ENCODE data around the gene TMC6. TPM values are rescaled to one million over a fixed set of nuclear protein-coding genes. Genes with fewer than 3 reads are reported as not detected.

Gene TMC6
- total RNA-seq, 1 donor from 2014 or later = 6.9 TPM

DNA sequence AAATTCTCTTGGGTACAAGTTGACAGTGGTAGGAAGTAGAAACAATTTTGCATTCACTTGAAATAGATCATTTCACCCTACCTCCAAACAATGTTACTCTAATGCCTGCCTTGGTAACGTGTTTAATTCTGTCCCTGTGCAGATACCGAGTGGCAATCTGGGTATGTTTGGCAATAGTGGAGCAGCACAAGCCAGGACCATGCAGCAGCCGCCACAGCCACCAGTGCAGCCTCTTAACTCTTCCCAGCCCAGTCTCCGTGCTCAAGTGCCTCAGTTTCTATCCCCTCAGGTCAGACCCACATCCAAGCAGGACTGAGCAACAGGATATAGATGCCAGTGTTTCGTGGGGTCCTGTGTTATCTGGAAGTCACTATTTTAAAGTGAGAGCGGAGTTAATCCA lies 49.3 kb downstream of the TMC6 start:
- Mint-ChIP-seq H3K4me3 (no peak overlapping the region), H3K27me3 (ENCODE audit: insufficient read depth, low read depth) (no peaks in the 10 kb centered on the region), H3K9me3 (no peaks in the 10 kb centered on the region), H3K4me1 (peaks cover 19% of the 10 kb centered on the region), H3K36me3 (peaks cover 43% of the 10 kb centered on the region), H3K27ac (no peak overlapping the region)
- Histone ChIP-seq H2AFZ (replicated peaks) (no peak overlapping the region), H3K9ac (no peak overlapping the region), H3K4me3 (no peak overlapping the region), H4K20me1 (ENCODE audit: low read depth) (no peaks in the 10 kb centered on the region), H3K9me3 (ENCODE audit: low read depth) (no peaks in the 10 kb centered on the region), H3F3A (ENCODE audit: low read depth) (no peaks in the 10 kb centered on the region), H3K36me3 (peaks cover 4% of the 10 kb centered on the region), H3K79me2 (ENCODE audit: low read depth) (no peaks in the 10 kb centered on the region), H3K4me2 (no peak overlapping the region), H3K4me1 (no peaks in the 10 kb centered on the region), H3K27me3 (no peaks in the 10 kb centered on the region), H3K27ac (no peak overlapping the region)
- no peak for TF ChIP-seq EZH2phosphoT487 (IDR thresholded peaks at IDR 0.05)
- TF ChIP-seq, protein P1, sequence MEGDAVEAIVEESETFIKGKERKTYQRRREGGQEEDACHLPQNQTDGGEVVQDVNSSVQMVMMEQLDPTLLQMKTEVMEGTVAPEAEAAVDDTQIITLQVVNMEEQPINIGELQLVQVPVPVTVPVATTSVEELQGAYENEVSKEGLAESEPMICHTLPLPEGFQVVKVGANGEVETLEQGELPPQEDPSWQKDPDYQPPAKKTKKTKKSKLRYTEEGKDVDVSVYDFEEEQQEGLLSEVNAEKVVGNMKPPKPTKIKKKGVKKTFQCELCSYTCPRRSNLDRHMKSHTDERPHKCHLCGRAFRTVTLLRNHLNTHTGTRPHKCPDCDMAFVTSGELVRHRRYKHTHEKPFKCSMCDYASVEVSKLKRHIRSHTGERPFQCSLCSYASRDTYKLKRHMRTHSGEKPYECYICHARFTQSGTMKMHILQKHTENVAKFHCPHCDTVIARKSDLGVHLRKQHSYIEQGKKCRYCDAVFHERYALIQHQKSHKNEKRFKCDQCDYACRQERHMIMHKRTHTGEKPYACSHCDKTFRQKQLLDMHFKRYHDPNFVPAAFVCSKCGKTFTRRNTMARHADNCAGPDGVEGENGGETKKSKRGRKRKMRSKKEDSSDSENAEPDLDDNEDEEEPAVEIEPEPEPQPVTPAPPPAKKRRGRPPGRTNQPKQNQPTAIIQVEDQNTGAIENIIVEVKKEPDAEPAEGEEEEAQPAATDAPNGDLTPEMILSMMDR (IDR thresholded peaks at IDR 0.05) = no peak
- TF ChIP-seq EZH2 (IDR thresholded peaks at IDR 0.05) = no peak
- DNase-seq (ENCODE audit: low spot score) = no peak

DNA sequence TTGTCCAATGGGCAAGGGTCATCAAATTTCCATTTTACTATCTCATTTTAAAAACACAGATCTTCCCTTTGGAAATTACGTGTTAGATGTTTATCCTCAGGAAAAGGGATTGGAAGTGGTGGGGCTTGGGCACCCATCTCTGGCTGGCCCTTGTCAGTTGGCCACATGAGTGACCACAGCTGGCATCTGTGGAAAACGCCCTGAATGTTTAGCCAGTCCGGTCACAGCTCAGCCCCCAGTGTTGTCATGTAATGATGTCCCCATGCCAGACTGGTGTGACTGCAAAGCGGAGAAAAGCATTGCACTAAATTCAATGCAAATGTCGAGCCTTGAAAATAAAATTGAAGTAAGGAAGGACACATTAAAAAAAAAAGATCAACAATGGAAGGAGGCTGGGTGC lies 53.0 kb downstream of the TMC6 start:
- H3K27me3 Mint-ChIP-seq (ENCODE audit: insufficient read depth, low read depth) = no peaks in the 10 kb centered on the region
- DNase-seq (ENCODE audit: low spot score) = no peak
- Histone ChIP-seq H3K27me3 (no peaks in the 10 kb centered on the region), H3K4me1 (no peaks in the 10 kb centered on the region), H3F3A (ENCODE audit: low read depth) (no peaks in the 10 kb centered on the region), H3K36me3 (peaks cover 13% of the 10 kb centered on the region), H3K79me2 (ENCODE audit: low read depth) (no peaks in the 10 kb centered on the region), H3K9ac (no peak overlapping the region), H3K4me2 (no peak overlapping the region), H3K27ac (no peak overlapping the region), H4K20me1 (ENCODE audit: low read depth) (no peaks in the 10 kb centered on the region), H3K9me3 (ENCODE audit: low read depth) (no peaks in the 10 kb centered on the region), H3K4me3 (no peak overlapping the region), H2AFZ (replicated peaks) (no peak overlapping the region)
- H3K36me3 Mint-ChIP-seq = peaks cover 53% of the 10 kb centered on the region
- no peaks in the 10 kb centered on the region for H3K9me3 Mint-ChIP-seq
- H3K27ac Mint-ChIP-seq = peak overlapping the region; percentile 57
- no peak overlapping the region for H3K4me3 Mint-ChIP-seq
- TF ChIP-seq EZH2 (IDR thresholded peaks at IDR 0.05) (no peak), EZH2phosphoT487 (IDR thresholded peaks at IDR 0.05) (no peak)
- TF ChIP-seq, protein P1 (IDR thresholded peaks at IDR 0.05) = no peak
- H3K4me1 Mint-ChIP-seq = no peaks in the 10 kb centered on the region

DNA sequence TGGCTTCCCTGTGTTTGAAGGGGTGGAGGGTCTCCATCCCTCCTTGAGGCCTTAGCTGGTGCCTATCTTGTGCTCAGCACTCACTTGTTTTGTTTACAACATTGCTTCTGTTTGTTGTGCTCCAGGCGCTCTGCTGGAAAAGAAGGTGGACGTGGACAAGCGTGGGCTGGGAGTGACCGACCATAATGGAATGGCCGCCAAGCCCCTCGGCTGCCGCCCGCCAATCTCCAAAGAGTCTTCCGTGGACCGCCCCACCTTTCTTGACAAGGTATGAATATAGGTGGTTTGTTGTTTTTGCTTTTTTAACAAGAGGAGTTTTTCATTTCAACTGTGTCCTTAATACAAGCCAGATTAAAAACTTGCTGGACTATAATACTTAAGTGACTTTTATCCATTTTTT lies 53.5 kb downstream of the TMC6 start:
- Mint-ChIP-seq H3K36me3 (peaks cover 53% of the 10 kb centered on the region), H3K27ac (no peak overlapping the region), H3K27me3 (ENCODE audit: insufficient read depth, low read depth) (no peaks in the 10 kb centered on the region), H3K4me1 (no peaks in the 10 kb centered on the region), H3K9me3 (no peaks in the 10 kb centered on the region), H3K4me3 (no peak overlapping the region)
- Histone ChIP-seq H3F3A (ENCODE audit: low read depth) (no peaks in the 10 kb centered on the region), H3K4me1 (no peaks in the 10 kb centered on the region), H3K9ac (no peak overlapping the region), H3K27ac (no peak overlapping the region), H3K79me2 (ENCODE audit: low read depth) (no peaks in the 10 kb centered on the region), H2AFZ (replicated peaks) (no peak overlapping the region), H3K4me2 (no peak overlapping the region), H3K27me3 (no peaks in the 10 kb centered on the region), H3K4me3 (no peak overlapping the region), H3K36me3 (peaks cover 16% of the 10 kb centered on the region), H4K20me1 (ENCODE audit: low read depth) (no peaks in the 10 kb centered on the region), H3K9me3 (ENCODE audit: low read depth) (no peaks in the 10 kb centered on the region)
- no peak for DNase-seq (ENCODE audit: low spot score)
- no peak for TF ChIP-seq EZH2 (IDR thresholded peaks at IDR 0.05)
- TF ChIP-seq, protein P1 (IDR thresholded peaks at IDR 0.05) = no peak
- TF ChIP-seq EZH2phosphoT487 (IDR thresholded peaks at IDR 0.05) = no peak

Measured in neural progenitor cell (in vitro differentiated cells).